Choroid plexus epithelial cell (primary cell): ENCODE data around the gene PTPRE.

ENCODE experiments used
- DNase-seq: peaks from one replicate; pipeline ENCODE4 v3.0.0-alpha.2; 2010; ENCODE audit warnings: low read depth
- H3K4me3 ChIP-seq: 2 replicates; pipeline ENCODE4 v1.5.1; 2011; ENCODE audit warnings: low read depth, mild to moderate bottlenecking, control low read depth, low read length, moderate library complexity
- TF ChIP-seq, protein P1 (sequence below): conservative IDR thresholded peaks from 2 replicates; pipeline ENCODE4 v1.5.1; 2011; ENCODE audit warnings: low read depth, mild to moderate bottlenecking, control low read depth, inconsistent platforms, low read length, moderate library complexity

Gene PTPRE

DNA sequence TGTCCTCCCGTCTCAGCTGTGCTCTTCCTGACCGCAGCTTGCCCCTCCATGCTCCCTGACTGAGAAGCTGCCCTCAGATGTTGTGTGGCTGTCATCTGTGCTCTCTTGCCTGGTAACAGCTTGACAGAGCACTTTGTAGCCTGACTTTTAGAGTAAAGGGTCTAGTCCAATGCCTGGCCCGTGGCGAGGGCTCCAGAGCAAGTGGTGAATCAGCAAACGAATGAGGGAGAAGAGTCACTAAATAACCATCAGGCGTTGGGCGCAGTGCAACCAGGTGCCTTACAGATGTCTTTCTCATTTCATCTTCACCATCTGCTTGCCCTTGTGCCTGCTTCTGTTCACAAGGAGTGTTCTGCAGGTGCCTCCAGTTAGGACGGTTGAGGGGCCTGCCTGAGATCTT is 173.7 kb downstream of the PTPRE start:
- DNase-seq, result no peak
- no peak overlapping the region for H3K4me3 ChIP-seq
- TF ChIP-seq, protein P1, sequence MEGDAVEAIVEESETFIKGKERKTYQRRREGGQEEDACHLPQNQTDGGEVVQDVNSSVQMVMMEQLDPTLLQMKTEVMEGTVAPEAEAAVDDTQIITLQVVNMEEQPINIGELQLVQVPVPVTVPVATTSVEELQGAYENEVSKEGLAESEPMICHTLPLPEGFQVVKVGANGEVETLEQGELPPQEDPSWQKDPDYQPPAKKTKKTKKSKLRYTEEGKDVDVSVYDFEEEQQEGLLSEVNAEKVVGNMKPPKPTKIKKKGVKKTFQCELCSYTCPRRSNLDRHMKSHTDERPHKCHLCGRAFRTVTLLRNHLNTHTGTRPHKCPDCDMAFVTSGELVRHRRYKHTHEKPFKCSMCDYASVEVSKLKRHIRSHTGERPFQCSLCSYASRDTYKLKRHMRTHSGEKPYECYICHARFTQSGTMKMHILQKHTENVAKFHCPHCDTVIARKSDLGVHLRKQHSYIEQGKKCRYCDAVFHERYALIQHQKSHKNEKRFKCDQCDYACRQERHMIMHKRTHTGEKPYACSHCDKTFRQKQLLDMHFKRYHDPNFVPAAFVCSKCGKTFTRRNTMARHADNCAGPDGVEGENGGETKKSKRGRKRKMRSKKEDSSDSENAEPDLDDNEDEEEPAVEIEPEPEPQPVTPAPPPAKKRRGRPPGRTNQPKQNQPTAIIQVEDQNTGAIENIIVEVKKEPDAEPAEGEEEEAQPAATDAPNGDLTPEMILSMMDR, result no peak

DNA sequence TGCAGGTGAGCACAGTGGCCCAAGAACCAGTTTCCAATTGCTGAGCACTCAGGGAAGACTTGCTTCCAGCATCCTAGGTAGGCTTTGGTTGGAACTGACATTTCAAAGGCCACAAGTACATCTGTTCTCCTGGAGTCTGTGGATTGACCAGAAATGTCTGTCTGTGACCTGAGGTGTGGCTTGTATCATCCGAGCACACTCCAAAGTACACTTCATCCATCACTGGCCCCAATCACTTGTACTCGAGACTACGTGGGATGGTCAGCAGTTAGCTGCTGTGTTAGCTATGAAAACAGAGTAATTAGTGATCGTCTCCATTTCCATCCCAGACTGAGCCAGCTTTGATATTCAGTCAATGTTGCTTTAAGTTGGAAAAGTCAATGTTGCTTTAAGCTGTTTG is 174.3 kb downstream of the PTPRE start:
- no peak overlapping the region for H3K4me3 ChIP-seq
- TF ChIP-seq, protein P1, result no peak
- no peak for DNase-seq

DNA sequence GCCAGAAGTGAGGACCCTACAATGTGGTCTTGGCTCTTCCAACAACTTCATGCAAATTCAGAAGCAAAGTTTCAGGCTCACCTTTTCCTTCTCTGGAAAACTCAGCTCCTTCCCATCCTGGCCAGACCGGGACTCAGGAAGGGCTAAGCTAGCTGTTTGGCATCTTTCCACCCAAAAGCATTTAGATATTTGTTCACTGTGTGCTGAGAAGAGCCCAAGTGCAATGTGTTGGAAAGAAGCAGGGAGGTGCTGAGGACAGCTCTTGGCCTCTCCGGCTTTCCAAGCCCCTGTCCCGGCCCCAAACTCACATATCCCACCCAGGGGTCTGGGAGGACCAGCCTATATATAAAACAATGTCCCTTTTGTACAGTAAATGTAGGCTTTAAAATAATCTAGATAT is 174.8 kb downstream of the PTPRE start:
- H3K4me3 ChIP-seq, result no peak overlapping the region
- DNase-seq, result peak; percentile 10
- TF ChIP-seq, protein P1, result no peak

DNA sequence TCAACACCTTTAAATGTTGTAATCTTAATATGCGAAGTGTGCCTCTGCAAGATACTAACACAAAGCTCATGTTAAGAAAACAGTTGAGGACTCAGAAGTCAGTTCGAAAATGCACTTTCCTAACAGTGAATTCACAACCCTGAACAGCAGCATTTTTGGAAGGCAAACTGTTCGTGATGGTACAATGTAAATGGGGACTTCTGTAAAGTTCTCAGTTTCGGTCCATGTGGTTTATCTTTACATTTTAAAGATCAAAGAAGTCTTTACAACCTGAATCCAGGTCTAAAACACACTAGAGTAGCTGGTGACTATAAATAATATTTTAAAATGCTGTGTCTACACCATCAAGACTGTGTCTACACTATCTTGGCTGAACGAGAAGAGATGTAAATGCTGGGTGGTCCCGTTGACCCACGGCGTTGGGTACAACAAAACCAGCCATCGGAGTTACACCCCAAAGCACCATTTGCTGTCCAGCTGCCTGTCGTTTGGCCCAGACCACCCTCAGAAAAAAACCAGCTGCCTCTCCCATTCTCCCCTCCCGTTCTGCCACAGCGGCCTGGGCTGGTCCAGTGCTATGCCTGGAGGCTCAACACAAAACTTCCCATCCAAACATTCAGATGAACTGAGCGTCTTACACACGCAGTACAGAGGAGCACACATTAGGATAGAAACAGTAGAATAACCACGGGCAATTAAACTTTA is 176.4 kb downstream of the PTPRE start:
- TF ChIP-seq, protein P1, result no peak
- no peak overlapping the region for H3K4me3 ChIP-seq
- no peak for DNase-seq

DNA sequence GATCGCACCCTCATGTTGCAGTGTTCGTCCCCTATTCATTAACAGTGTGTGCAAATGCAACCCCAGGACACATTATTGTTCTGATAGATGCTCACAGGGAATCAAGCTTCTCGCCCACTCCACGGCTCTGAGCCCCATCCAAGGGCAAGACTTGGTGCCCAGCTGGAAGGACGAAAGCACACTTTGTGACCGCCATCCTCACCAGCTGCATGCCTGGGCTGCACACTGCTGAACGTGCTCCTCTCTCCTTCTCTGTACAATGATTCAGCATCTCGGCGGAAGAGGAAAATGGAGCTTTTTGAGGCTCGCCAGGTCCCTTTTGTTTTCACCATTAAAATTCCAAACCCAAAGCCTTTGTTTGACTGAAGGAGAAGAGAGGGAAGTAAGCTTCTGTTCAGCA is 177.5 kb downstream of the PTPRE start:
- H3K4me3 ChIP-seq, result no peak overlapping the region
- TF ChIP-seq, protein P1, result no peak
- DNase-seq, result no peak

DNA sequence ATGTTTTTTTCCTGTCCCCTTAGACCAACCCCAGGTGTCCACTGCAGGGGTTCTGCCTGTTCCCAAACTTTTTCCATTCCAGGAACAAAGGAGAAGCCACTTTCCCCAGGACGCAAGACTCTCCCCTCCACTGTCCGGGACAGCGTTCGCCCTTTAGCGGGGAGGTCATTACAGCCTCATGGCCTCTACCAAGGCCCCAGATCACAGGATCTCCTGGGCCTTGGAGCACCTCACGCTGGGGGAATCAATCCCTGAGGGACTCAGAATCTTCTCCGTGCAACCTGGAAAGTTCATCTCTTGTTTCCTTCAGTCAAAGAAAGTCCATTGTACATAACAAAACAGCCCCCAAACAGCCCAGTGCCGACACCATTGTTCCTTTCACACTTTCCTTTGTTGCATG is 178.1 kb downstream of the PTPRE start:
- TF ChIP-seq, protein P1, result no peak
- no peak overlapping the region for H3K4me3 ChIP-seq
- no peak for DNase-seq
